GM12878 (cell line): ENCODE results near the gene AFMID. TPM values are rescaled to one million over a fixed set of nuclear protein-coding genes. Genes with fewer than 3 reads are reported as not detected.

ENCODE experiments used
- ATAC-seq: fragments of 200-7000 bp; cut with Tn5 transposase; 3 replicates; pipeline ENCODE4 v1.9.1; 2020; ENCODE audit warnings: mild to moderate bottlenecking, moderate library complexity
- BruUV-seq: library from RNA; stranded (reverse); fragments of 400-500 nt; replicated peaks from 2 replicates; lab custom pipeline; 2021; lab: Mats Ljungman, UMichigan
- CTCF ChIA-PET: fragments of 300-600 bp; sonication (Branson Sonifier 250); formaldehyde crosslinking; extraction: SDS; loops from one replicate; lab custom pipeline; 2021; ENCODE audit warnings: inconsistent platforms; lab: Yijun Ruan, JAX
- POLR2A ChIA-PET: fragments of 350-600 bp; formaldehyde crosslinking; extraction: SDS; loops from one replicate; lab custom pipeline; 2021; ENCODE audit warnings: inconsistent platforms; lab: Charles Lee
- RAD21 ChIA-PET: fragments of 300-600 bp; sonication (Branson Sonifier 250); formaldehyde crosslinking; loops from one replicate; lab custom pipeline; 2023; ENCODE audit warnings: antibody characterized with exemption; ENCODE audit not compliant: unreplicated experiment; lab: Charles Lee
- SMC1A ChIA-PET: fragments of 300-600 bp; sonication (Branson Sonifier 250); formaldehyde crosslinking; loops from one replicate; lab custom pipeline; 2023; ENCODE audit not compliant: unreplicated experiment, uncharacterized antibody; lab: Charles Lee
- DNase-seq: peaks from one replicate; pipeline ENCODE4 v3.0.0-alpha.2; 2011; ENCODE audit warnings: low read depth, low spot score
- FAIRE-seq: peaks from 3 replicates; lab custom pipeline; 2011; peaks lifted over from hg19 to GRCh38; lab: Jason Lieb, UNC
- H2AFZ ChIP-seq: 2 replicates; pipeline ENCODE4 v1.6.0; 2011; ENCODE audit warnings: low read depth, low read length, control low read depth; ENCODE audit not compliant: control insufficient read depth
- H3K27ac ChIP-seq: 2 replicates; pipeline ENCODE4 v1.5.1; 2011; ENCODE audit warnings: control low read depth; ENCODE audit not compliant: control insufficient read depth, insufficient read depth
- H3K27me3 ChIP-seq, 2 experiments: replicated peaks in 1 of 2; 2 replicates each; pipeline versions ENCODE4 v1.6.0 to v1.6.1; 2011; ENCODE audit warnings: low read length in 1 of 2; ENCODE audit not compliant: control insufficient read depth in 2 of 2, insufficient read depth in 2 of 2
- H3K36me3 ChIP-seq, 2 experiments: 2 replicates each; pipeline ENCODE4 v1.5.1; 2011; ENCODE audit warnings: low read length in 1 of 2; ENCODE audit not compliant: control insufficient read depth in 2 of 2, insufficient read depth in 2 of 2
- H3K4me1 ChIP-seq: 2 replicates; pipeline ENCODE4 v1.6.1; 2011; ENCODE audit warnings: mild to moderate bottlenecking, low read length, moderate library complexity, mixed read lengths; ENCODE audit not compliant: control insufficient read depth, insufficient read depth
- H3K4me2 ChIP-seq: 2 replicates; pipeline ENCODE4 v1.6.0; 2011; ENCODE audit warnings: control low read depth; ENCODE audit not compliant: control insufficient read depth, insufficient read depth
- H3K4me3 ChIP-seq: fragments of 200-600 bp; sonication (generic); 2 replicates; pipeline ENCODE4 v1.5.1; 2016
- H3K79me2 ChIP-seq: 2 replicates; pipeline ENCODE4 v1.6.0; 2011; ENCODE audit warnings: low read length; ENCODE audit not compliant: control insufficient read depth, insufficient read depth
- H3K9ac ChIP-seq: 2 replicates; pipeline ENCODE4 v1.8.0; 2011; ENCODE audit warnings: low read length, control low read depth, mixed read lengths; ENCODE audit not compliant: control insufficient read depth, insufficient read depth
- H3K9me3 ChIP-seq: replicated peaks from 3 replicates; pipeline ENCODE4 v1.5.1; 2011; ENCODE audit warnings: mild to moderate bottlenecking, low read length; ENCODE audit not compliant: control insufficient read depth, insufficient read depth
- H4K20me1 ChIP-seq: 2 replicates; pipeline ENCODE4 v1.6.0; 2011; ENCODE audit not compliant: control insufficient read depth, insufficient read depth
- PRDM15 ChIP-seq: fragments of 450-650 bp; formaldehyde crosslinking; IDR thresholded peaks from 2 replicates; pipeline ENCODE4 v1.4.0; 2020; ENCODE audit warnings: mild to moderate bottlenecking, moderate library complexity
- SMAD1 ChIP-seq: fragments of 450-650 bp; IDR thresholded peaks from 2 replicates; pipeline ENCODE4 v1.6.1; 2018; ENCODE audit warnings: mild to moderate bottlenecking, low read depth; ENCODE audit not compliant: partially characterized antibody
- SRF ChIP-seq, 2 experiments: IDR thresholded peaks; 2 replicates each; pipeline ENCODE4 v1.6.1; 2011; ENCODE audit warnings: low read depth in 2 of 2, low read length in 2 of 2, mild to moderate bottlenecking in 1 of 2, moderate library complexity in 1 of 2
- WRNIP1 ChIP-seq: IDR thresholded peaks from 2 replicates; pipeline ENCODE4 v1.6.1; 2011; ENCODE audit warnings: low read depth, low read length, improper control_type of control experiment, borderline replicate concordance
- WGBS: methylation state at CpG from one replicate; pipeline ENCODE4 v1.1.6; 2016; ENCODE audit warnings: low lambda C conversion rate; ENCODE audit not compliant: insufficient replicate concordance, insufficient coverage; ENCODE audit errors: missing lambda C conversion rate; 5-methylcytosine and 5-hydroxymethylcytosine counted together
- in situ Hi-C: fragments of 300-500 bp; cut with MboI; formaldehyde crosslinking; loops from 9 replicates; pipeline ENCODE4 v1.14.3; 2018; ENCODE audit warnings: mixed read lengths
- intact Hi-C: fragments of 100-400 bp; cut with micrococcal nuclease; formaldehyde crosslinking; loops from one replicate; pipeline ENCODE4 v1.14.2; 2022; ENCODE audit not compliant: unreplicated experiment
- polyA plus RNA-seq, 11 experiments: library from polyadenylated mRNA; depleted of rRNA in 4 of 11; unstranded in 6 of 11; stranded (reverse) in 5 of 11; fragments of >200 nt; fragmentation: Nextera tagmentation in 4 of 11; fragmentation: Illumina TruSeq in 1 of 11; extraction: Ambion mirVana in 4 of 11; extraction: Trizol in 1 of 11; gene quantifications; 1 replicate in 1 of 11; 2 replicates in 10 of 11; pipeline versions ENCODE4 v1.2.1 to v1.2.3, GENCODE V29; 2011 to 2016; ENCODE audit warnings: inconsistent platforms in 2 of 11, missing spikeins in 2 of 11, low read depth in 1 of 11
- total RNA-seq, 4 experiments: library from RNA; depleted of rRNA in 3 of 4; stranded (reverse); fragments of >200 nt in 3 of 4; fragmentation: Illumina TruSeq in 1 of 4; extraction: Trizol in 1 of 4; gene quantifications; 2 replicates each; pipeline versions ENCODE4 v1.2.1 to v1.2.3, GENCODE V29; 2013 to 2021

The AFMID gene
- total and polyA plus RNA-seq, 10 of the 15 experiments (the other 5 are each of a cell fraction or from before 2014, with no cell fraction given) = 36.1 to 98.8 (median 51.6) TPM

GRCh38 chr17:78250891-78251772, 64.0 kb downstream of the AFMID start (continued):
- no peak for TF ChIP-seq PRDM15
- TF ChIP-seq SRF (IDR thresholded peaks at IDR 0.05; ENCODE audit: low read depth in 2 of 2, low read length in 2 of 2) = no peak
- no peak for TF ChIP-seq WRNIP1

- no peaks in the 10 kb centered on the region for H3K36me3 ChIP-seq
- H3K9me3 ChIP-seq = no peaks in the 10 kb centered on the region
- no peak overlapping the region for H3K4me3 ChIP-seq
- no TSS peak for BruUV-seq
- in situ Hi-C loops (no loop called here), intact Hi-C loops (loop anchor here (1.0 to 5.0 kb wide), 5 partner anchors 64 to 231 kb away; partner anchors contain the start of genes AFMID and TK1)
- H3K27ac ChIP-seq = no peak overlapping the region
- H3K9ac ChIP-seq = no peak overlapping the region
- H2AFZ ChIP-seq = no peak overlapping the region
- no peaks in the 10 kb centered on the region for H3K79me2 ChIP-seq
- TF ChIP-seq SMAD1 = no peak
- H3K4me1 ChIP-seq = peaks cover 29% of the 10 kb centered on the region
- SMC1A ChIA-PET = interaction anchor here (0.6 to 4.1 kb wide), 20 partner anchors 9 to 532 kb away, joined by 3 to 47 read pairs (median 4); partner anchors contain the start of gene BIRC5
- FAIRE-seq (no peak), ATAC-seq (no peak), DNase-seq (no peak)
- H4K20me1 ChIP-seq = no peaks in the 10 kb centered on the region
- 19% methylated on average over 5 of the region's 6 CpGs for WGBS
- CTCF ChIA-PET = interaction anchor here (0.5 to 5.9 kb wide), 45 partner anchors 9 to 824 kb away, joined by 3 to 82 read pairs (median 4); partner anchors contain the start of genes AFMID, BIRC5, SOCS3 and TK1
- POLR2A ChIA-PET = interaction anchor here (0.6 to 2.1 kb wide), 3 partner anchors 100 to 233 kb away, joined by 3 to 5 read pairs (median 3); no protein-coding TSS in a partner anchor
- no peaks in the 10 kb centered on the region; a peak in 1 of 4 replicates for H3K27me3 ChIP-seq
- RAD21 ChIA-PET = interaction anchor here (0.6 to 4.4 kb wide), 32 partner anchors 9 to 244 kb away, joined by 3 to 76 read pairs (median 4); no protein-coding TSS in a partner anchor
- peak overlapping the region; percentile 65 for H3K4me2 ChIP-seq
These were observed 64.6 kb downstream of the AFMID start for GRCh38 chr17:78251773-78252103.
